Activated naive CD8-positive, alpha-beta T cell treated with anti-CD3 and anti-CD28 coated beads, Interleukin-2, amount 50 U/mL, for 24 hours (primary cell): ENCODE data around the gene SLMAP.

Source experiments
- ATAC-seq: fragments of 150-1000 bp; cut with Tn5 transposase; one replicate; pipeline ENCODE4 v1.10.0; 2021
- DNase-seq: peaks from one replicate; pipeline ENCODE4 v3.0.0; 2021
- H3K27ac Mint-ChIP-seq: one replicate; pipeline ENCODE4 v1.8.0; 2021; ENCODE audit warnings: mild to moderate bottlenecking, mixed read lengths
- H3K27me3 Mint-ChIP-seq: one replicate; pipeline ENCODE4 v1.8.0; 2021; ENCODE audit warnings: mixed read lengths
- H3K36me3 Mint-ChIP-seq: one replicate; pipeline ENCODE4 v1.8.0; 2021; ENCODE audit warnings: low read depth, mixed read lengths
- H3K4me1 Mint-ChIP-seq: one replicate; pipeline ENCODE4 v1.8.0; 2021; ENCODE audit warnings: mixed read lengths
- H3K4me3 Mint-ChIP-seq: one replicate; pipeline ENCODE4 v1.8.0; 2021; ENCODE audit warnings: mild to moderate bottlenecking, moderate library complexity, mixed read lengths
- H3K9me3 Mint-ChIP-seq: one replicate; pipeline ENCODE4 v1.8.0; 2021; ENCODE audit warnings: mixed read lengths

SLMAP gene

DNA sequence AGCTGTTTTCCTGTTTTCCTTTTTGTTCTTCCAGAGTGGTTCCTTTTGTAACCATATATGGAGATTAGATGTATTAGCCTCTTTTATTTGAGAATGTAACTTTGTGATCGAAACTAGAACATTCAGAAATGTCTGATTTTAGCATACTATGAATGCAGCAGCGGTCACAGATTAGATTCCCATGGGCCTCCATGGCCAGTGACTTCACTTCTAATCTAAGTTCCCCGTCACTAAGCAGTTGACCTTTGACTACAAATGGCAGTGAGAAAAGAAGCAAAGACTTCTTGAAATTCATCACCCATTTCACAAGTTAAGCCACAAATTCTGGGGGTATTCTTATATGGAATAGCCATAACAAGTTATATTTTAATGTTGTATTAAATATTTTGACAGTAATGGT is 137.6 kb downstream of the SLMAP start:
- Mint-ChIP-seq H3K9me3 (no peaks in the 10 kb centered on the region), H3K36me3 (peaks cover 11% of the 10 kb centered on the region), H3K27ac (no peak overlapping the region), H3K27me3 (no peaks in the 10 kb centered on the region), H3K4me1 (no peaks in the 10 kb centered on the region), H3K4me3 (no peak overlapping the region)
- ATAC-seq, result no peak
- no peak for DNase-seq

GRCh38 chr3:57896031-57896430 is 139.9 kb downstream of the SLMAP start:
- no peak overlapping the region for H3K4me3 Mint-ChIP-seq
- H3K4me1 Mint-ChIP-seq, result no peaks in the 10 kb centered on the region
- H3K27ac Mint-ChIP-seq, result no peak overlapping the region
- ATAC-seq (no peak), DNase-seq (no peak)
- peaks cover 13% of the 10 kb centered on the region for H3K36me3 Mint-ChIP-seq
- no peaks in the 10 kb centered on the region for H3K9me3 Mint-ChIP-seq
- no peaks in the 10 kb centered on the region for H3K27me3 Mint-ChIP-seq

GRCh38 chr3:57896691-57897090 is 140.6 kb downstream of the SLMAP start:
- ATAC-seq (no peak), DNase-seq (no peak)
- Mint-ChIP-seq H3K27me3 (no peaks in the 10 kb centered on the region), H3K9me3 (no peaks in the 10 kb centered on the region), H3K36me3 (peaks cover 13% of the 10 kb centered on the region), H3K4me3 (no peak overlapping the region), H3K27ac (no peak overlapping the region), H3K4me1 (no peaks in the 10 kb centered on the region)

- DNase-seq, result no peak
- no peaks in the 10 kb centered on the region for H3K9me3 Mint-ChIP-seq
- H3K4me1 Mint-ChIP-seq, result no peaks in the 10 kb centered on the region
- H3K36me3 Mint-ChIP-seq, result peaks cover 22% of the 10 kb centered on the region
- H3K4me3 Mint-ChIP-seq, result no peak overlapping the region
- H3K27me3 Mint-ChIP-seq, result no peaks in the 10 kb centered on the region
- no peak for ATAC-seq
- H3K27ac Mint-ChIP-seq, result no peak overlapping the region
Measured at GRCh38 chr3:57900786-57901185, 144.7 kb downstream of the SLMAP start.

DNA sequence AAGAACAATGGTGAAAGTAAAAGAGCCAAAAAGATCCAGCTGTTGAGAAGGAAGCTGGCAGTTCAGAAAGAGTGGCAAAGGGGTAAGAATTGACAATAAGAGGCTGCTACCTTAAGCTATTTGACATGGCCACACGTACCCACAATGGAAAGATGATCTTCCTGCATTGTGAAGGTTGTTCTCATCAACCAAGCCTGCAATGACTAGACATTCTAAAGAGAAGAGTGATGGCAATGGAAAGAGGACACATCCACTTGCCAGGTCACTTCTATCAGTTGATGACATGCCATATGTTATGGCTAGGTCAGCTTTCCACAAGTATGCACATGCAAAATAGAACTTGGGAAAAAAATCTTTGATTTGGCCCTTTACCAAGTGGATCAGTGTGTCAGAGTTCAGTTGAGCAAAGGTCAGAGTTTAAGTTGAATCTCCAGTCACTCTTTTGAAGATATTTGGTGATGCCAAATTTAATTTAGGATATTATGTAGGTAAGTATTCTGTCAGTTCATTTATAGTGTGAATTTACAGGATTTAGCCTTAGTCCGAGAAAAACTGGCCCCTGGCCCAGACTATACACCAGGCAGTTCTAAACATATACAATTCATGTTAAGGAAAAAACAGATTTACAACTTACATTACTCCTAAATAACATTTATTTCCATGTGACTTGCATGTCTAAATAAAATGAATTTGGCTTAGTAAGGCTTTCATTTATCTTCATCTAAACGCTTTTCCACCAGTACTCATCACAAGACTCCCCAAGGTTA is 147.2 kb downstream of the SLMAP start:
- no peak overlapping the region for H3K4me3 Mint-ChIP-seq
- peaks cover 14% of the 10 kb centered on the region for H3K36me3 Mint-ChIP-seq
- H3K27me3 Mint-ChIP-seq, result no peaks in the 10 kb centered on the region
- no peak for DNase-seq
- H3K27ac Mint-ChIP-seq, result no peak overlapping the region
- no peaks in the 10 kb centered on the region for H3K4me1 Mint-ChIP-seq
- no peaks in the 10 kb centered on the region for H3K9me3 Mint-ChIP-seq
- ATAC-seq, result no peak

- DNase-seq (peak; percentile 6), ATAC-seq (no peak)
- H3K27ac Mint-ChIP-seq, result no peak overlapping the region
- H3K27me3 Mint-ChIP-seq, result no peaks in the 10 kb centered on the region
- H3K4me3 Mint-ChIP-seq, result no peak overlapping the region
- no peaks in the 10 kb centered on the region for H3K4me1 Mint-ChIP-seq
- H3K9me3 Mint-ChIP-seq, result no peaks in the 10 kb centered on the region
- H3K36me3 Mint-ChIP-seq, result peaks cover 31% of the 10 kb centered on the region
Measured at GRCh38 chr3:57910990-57911389, 154.9 kb downstream of the SLMAP start.

DNA sequence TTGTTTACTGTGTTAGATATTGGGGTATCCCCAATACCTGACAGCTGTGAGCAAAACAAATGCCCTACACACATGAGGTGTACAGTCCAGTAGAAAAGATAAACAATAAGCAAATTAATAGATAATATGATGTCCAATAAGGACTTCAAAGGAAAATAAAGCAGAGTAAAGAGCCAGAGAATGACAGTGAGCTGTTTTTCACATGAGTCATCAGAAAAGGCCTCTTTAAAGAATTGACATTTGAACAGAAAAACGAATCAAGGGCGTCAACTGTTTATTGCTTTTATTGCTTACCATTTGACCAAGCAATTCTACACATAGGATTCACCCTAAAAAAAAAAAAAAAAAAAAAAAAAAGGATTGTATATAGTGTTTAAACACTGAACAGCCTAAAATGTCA is 155.5 kb downstream of the SLMAP start:
- DNase-seq (no peak), ATAC-seq (no peak)
- Mint-ChIP-seq H3K36me3 (peaks cover 36% of the 10 kb centered on the region), H3K4me3 (no peak overlapping the region), H3K9me3 (no peaks in the 10 kb centered on the region), H3K27ac (no peak overlapping the region), H3K27me3 (no peaks in the 10 kb centered on the region), H3K4me1 (no peaks in the 10 kb centered on the region)

GRCh38 chr3:57917601-57918000 is 161.5 kb downstream of the SLMAP start:
- Mint-ChIP-seq H3K27ac (no peak overlapping the region), H3K4me1 (no peaks in the 10 kb centered on the region), H3K9me3 (no peaks in the 10 kb centered on the region), H3K36me3 (peaks cover 37% of the 10 kb centered on the region), H3K27me3 (no peaks in the 10 kb centered on the region), H3K4me3 (no peak overlapping the region)
- no peak for ATAC-seq
- DNase-seq, result no peak

DNA sequence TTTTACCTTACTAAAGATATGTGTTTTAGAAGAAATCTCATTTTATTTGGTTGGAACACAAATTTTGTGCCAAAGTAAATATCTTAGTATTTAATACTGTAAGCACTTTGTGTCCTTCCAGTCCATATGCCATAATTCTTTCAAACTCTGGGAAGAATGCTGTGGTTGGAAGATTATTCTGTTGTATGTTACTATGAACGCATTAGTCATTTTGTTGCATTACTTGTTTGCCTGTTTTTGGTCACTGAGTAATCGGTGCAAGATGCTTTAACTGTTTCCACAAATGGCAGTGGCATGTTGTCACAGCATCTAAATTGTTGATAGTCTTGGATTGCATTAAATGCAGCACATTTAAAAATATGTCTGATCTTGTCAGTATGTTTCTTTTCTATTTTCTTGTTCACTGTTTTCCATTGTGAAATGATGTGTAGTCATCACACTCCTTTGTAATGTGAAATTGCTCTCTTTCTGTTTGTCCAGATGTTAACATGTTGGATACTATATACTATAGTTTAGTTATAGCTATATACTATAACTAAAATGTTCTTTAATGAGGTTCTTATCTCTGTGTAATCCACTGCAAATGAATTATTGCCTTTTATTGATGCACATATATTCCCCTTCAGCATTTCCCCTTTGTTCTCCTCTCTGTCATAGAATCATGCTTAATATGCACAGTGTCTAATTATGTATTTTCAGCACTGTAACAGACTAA is 162.2 kb downstream of the SLMAP start:
- Mint-ChIP-seq H3K27me3 (no peaks in the 10 kb centered on the region), H3K36me3 (peaks cover 44% of the 10 kb centered on the region), H3K4me3 (no peak overlapping the region), H3K9me3 (no peaks in the 10 kb centered on the region), H3K4me1 (no peaks in the 10 kb centered on the region), H3K27ac (no peak overlapping the region)
- no peak for DNase-seq
- ATAC-seq, result no peak

- H3K27ac Mint-ChIP-seq, result no peak overlapping the region
- no peaks in the 10 kb centered on the region for H3K9me3 Mint-ChIP-seq
- H3K4me1 Mint-ChIP-seq, result no peaks in the 10 kb centered on the region
- ATAC-seq (no peak), DNase-seq (no peak)
- H3K36me3 Mint-ChIP-seq, result peaks cover 45% of the 10 kb centered on the region
- H3K4me3 Mint-ChIP-seq, result no peak overlapping the region
- H3K27me3 Mint-ChIP-seq, result no peaks in the 10 kb centered on the region
Measured at GRCh38 chr3:57919987-57920386, 163.9 kb downstream of the SLMAP start.

DNA sequence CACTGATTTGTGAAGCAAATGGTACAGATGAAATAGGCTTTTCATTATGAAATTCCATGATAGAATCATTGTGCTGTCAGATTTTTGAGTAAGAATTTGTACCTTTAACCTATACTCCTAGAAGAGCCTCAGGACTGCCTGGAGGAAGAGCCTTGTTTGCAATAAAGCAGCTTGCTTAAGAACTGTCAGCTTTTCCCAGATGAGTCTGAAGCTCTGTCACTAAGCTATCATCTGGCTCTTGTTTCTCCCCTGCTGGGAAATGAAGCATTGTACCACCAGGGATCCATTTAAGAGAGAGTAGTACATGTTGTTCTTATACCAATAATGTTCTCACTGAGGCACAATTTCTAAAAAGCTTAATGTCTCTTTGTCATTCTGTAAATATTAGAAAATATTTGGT is 167.0 kb downstream of the SLMAP start:
- Mint-ChIP-seq H3K27me3 (no peaks in the 10 kb centered on the region), H3K36me3 (peaks cover 34% of the 10 kb centered on the region), H3K27ac (no peak overlapping the region), H3K9me3 (no peaks in the 10 kb centered on the region), H3K4me3 (no peak overlapping the region), H3K4me1 (no peaks in the 10 kb centered on the region)
- DNase-seq (no peak), ATAC-seq (no peak)

DNA sequence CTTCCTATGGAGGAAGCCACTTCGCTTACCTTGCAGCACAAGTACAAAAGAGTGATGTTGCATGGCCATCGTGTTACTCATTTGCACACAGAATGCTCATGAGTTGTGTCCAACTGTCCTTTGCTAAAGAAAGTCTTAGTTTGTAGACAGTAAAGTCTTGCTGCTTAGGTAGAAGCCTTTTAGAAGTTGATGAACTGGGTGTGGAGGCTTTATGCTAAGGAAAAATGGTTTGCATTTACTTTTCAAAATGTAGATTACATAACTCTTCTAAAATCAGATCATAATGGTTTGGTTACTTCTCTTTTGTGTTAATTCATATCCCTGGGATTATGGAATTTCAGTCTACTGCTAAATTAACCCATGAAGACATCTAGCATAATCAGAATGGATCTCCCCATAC is 167.6 kb downstream of the SLMAP start:
- ATAC-seq, result no peak

DNA sequence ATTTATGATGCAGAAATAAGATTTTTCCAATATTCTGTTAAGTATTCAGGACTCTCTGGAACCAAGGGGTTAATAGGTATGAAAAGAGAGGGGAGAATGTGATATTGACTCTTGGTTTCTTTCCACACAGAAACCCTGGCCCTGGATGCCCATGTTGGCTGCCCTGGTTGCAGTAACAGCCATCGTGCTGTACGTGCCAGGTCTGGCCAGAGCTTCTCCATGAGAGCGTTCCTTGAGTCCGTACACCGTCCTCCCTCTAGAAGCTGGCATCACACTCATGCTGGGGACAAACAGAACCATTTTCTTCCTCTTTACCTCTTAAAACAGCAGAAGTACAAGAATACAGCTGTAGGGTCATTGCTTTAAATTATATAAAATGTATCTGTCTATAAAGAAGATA is 171.1 kb downstream of the SLMAP start:
- H3K4me1 Mint-ChIP-seq, result no peaks in the 10 kb centered on the region
- no peak for DNase-seq
- no peak overlapping the region for H3K4me3 Mint-ChIP-seq
- no peak overlapping the region for H3K27ac Mint-ChIP-seq
- peaks cover 37% of the 10 kb centered on the region for H3K36me3 Mint-ChIP-seq
- no peaks in the 10 kb centered on the region for H3K27me3 Mint-ChIP-seq
- H3K9me3 Mint-ChIP-seq, result no peaks in the 10 kb centered on the region
- no peak for ATAC-seq

More for the DNA sequence above, 167.6 kb downstream of the SLMAP start:
- no peaks in the 10 kb centered on the region for H3K4me1 Mint-ChIP-seq
- peaks cover 34% of the 10 kb centered on the region for H3K36me3 Mint-ChIP-seq
- no peak overlapping the region for H3K27ac Mint-ChIP-seq
- H3K4me3 Mint-ChIP-seq, result no peak overlapping the region
- DNase-seq, result no peak
- no peaks in the 10 kb centered on the region for H3K27me3 Mint-ChIP-seq
- no peaks in the 10 kb centered on the region for H3K9me3 Mint-ChIP-seq

DNA sequence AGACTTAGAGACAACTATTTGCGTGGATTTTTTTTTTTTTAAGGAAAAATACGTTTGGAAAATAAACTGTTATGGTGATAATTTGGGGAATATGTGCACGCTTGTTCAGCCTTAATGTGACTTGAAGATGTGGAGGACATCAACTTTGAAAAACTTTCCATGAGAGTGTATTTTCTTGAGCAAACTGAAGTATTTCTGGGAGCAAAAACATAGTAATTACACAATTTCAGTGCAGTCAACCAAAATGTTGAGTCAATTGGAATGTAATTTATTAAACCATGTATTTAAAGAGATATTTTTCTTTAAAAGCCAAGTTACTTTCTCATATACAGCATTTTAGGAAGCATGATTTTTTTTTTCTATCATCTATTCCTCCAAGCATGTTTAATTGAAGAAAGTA is 171.8 kb downstream of the SLMAP start:
- H3K4me3 Mint-ChIP-seq, result no peak overlapping the region
- no peaks in the 10 kb centered on the region for H3K27me3 Mint-ChIP-seq
- H3K9me3 Mint-ChIP-seq, result no peaks in the 10 kb centered on the region
- DNase-seq (no peak), ATAC-seq (no peak)
- peaks cover 35% of the 10 kb centered on the region for H3K36me3 Mint-ChIP-seq
- no peak overlapping the region for H3K27ac Mint-ChIP-seq
- H3K4me1 Mint-ChIP-seq, result no peaks in the 10 kb centered on the region

GRCh38 chr3:57928511-57928910 is 172.4 kb downstream of the SLMAP start:
- no peak overlapping the region for H3K27ac Mint-ChIP-seq

More at GRCh38 chr3:57928511-57928910, 172.4 kb downstream of the SLMAP start:
- no peak for DNase-seq
- Mint-ChIP-seq H3K36me3 (peaks cover 29% of the 10 kb centered on the region), H3K4me1 (no peaks in the 10 kb centered on the region), H3K27me3 (no peaks in the 10 kb centered on the region), H3K4me3 (no peak overlapping the region), H3K9me3 (no peaks in the 10 kb centered on the region)
- ATAC-seq, result no peak
